H1 (cell line): ENCODE measurements around the gene DENND4A. TPM values are rescaled to one million over a fixed set of nuclear protein-coding genes. Genes with fewer than 3 reads are reported as not detected.

ENCODE experiments used
- ATF2 ChIP-seq: IDR thresholded peaks from 2 replicates; pipeline ENCODE4 v1.6.1; 2012; ENCODE audit warnings: low read length, inconsistent platforms
- HDAC6 ChIP-seq: IDR thresholded peaks from one replicate; pipeline ENCODE4 v1.7.1; 2012; ENCODE audit warnings: low read depth, mild to moderate bottlenecking, inconsistent platforms, low read length, moderate library complexity
- KDM1A ChIP-seq: fragments of 200-600, 300-600 bp; sonication (generic); IDR thresholded peaks from 2 replicates; pipeline ENCODE4 v1.7.1; 2016; ENCODE audit warnings: mild to moderate bottlenecking, low read length, borderline replicate concordance
- MAX ChIP-seq: IDR thresholded peaks from 2 replicates; pipeline ENCODE4 v1.6.1; 2012; ENCODE audit warnings: inconsistent platforms
- RFX5 ChIP-seq: IDR thresholded peaks from 2 replicates; pipeline ENCODE4 v1.6.1; 2011; ENCODE audit warnings: low read depth, low read length, improper control_type of control experiment, borderline replicate concordance
- TAF1 ChIP-seq: IDR thresholded peaks from 2 replicates; pipeline ENCODE4 v1.6.1; 2011; ENCODE audit warnings: mild to moderate bottlenecking, low read depth, low read length
- polyA plus RNA-seq, 7 experiments: library from polyadenylated mRNA; depleted of rRNA in 3 of 7; stranded (reverse) in 5 of 7; unstranded in 2 of 7; fragments of >200 nt in 5 of 7; fragments of 200-250 nt in 2 of 7; gene quantifications; 1 replicate in 5 of 7; 2 replicates in 1 of 7; 4 replicates in 1 of 7; pipeline versions ENCODE4 v1.2.1 to v1.2.3, GENCODE V29; 2011 to 2013; ENCODE audit warnings: missing spikeins in 2 of 7, mixed read lengths in 2 of 7
- total RNA-seq: library from RNA; stranded (reverse); fragmentation: NEBNext Ultra II Directional; extraction: Animal tissue kit (Norgen Biotek cat#: 25700); gene quantifications from 2 replicates; pipeline ENCODE4 v1.2.1, GENCODE V29; 2021

Gene DENND4A
- total and polyA plus RNA-seq, 2 of the 8 experiments (the other 6 are each of a cell fraction or from before 2014, with no cell fraction given) = 1.3 to 4.7 TPM

- TF ChIP-seq KDM1A (no peak), TAF1 (no peak), HDAC6 (no peak), RFX5 (no peak), MAX (no peak), ATF2 (no peak)
Observed at GRCh38 chr15:65723876-65724275, 68.2 kb downstream of the DENND4A start (continued).
